ENCODE results near the gene MICA.
"Not testable (repeated sequence)": the region's sequence is repeated elsewhere in the genome, so short reads cannot be mapped to it uniquely, and the experiment has no call there.

Gene MICA

DNA sequence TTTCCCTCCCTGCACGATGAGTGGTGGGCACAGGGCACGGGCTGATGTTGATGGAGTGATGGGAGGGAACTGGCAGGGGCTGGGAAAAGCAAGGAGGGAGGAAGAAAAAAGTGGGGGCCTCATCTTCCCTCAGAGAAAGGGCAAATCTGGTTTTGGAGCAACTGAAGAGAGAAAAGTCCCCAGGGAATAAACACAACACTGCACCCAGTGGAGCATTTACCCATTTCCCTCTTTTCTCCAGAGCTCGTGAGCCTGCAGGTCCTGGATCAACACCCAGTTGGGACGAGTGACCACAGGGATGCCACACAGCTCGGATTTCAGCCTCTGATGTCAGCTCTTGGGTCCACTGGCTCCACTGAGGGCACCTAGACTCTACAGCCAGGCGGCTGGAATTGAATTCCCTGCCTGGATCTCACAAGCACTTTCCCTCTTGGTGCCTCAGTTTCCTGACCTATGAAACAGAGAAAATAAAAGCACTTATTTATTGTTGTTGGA is 11.4 kb downstream of the MICA start:
- DNase-seq = no peak

DNA sequence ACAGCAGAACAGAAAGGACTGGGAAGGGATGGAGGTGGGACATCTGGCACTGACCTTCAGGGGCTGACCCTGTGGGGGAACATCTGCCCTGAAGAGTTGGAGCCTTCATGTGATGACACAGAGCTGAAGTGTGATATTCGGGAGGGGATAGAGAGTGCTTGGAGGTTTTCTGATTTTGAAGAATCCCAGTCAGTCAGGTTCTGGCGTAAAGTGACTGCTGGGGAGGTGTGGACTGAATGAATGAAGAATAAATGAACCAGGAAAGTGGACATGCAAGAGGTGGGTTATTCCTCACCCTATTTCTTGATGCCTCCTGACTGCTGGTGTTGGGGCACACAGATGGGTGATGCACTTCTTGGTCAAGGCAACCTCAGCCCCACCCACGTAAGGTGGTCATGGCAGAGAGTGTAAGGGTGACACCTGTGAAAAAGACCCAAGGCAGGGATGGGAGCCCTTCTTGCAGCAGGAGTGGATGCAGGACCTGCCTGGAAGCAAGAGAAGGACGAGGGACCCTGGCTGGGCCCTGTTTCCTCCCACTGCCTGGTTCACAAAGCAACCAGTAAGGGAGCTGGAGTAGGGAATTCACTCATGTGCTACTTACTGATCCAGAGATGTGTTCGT is 13.1 kb downstream of the MICA start:
- no peak for DNase-seq

DNA sequence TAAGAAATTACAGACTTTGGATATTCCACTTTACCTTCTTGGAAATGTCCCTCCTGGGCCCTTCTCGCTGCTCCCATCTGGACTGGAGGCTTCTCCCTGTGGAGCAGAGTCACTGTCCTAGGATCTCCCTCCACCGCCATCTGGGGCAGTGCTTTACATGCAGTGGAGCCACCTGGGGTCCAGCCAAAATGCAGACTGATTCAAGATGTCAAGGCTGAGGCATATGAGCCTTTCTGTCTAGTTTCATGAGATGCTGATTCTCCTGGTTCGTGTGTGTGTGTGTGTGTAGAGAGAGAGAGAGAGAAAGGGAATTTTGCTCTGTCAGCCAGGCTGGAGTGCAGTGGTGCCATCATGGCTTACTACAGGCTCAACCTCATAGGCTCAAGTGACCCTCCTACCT is 14.9 kb downstream of the MICA start:
- no peak for DNase-seq

DNA sequence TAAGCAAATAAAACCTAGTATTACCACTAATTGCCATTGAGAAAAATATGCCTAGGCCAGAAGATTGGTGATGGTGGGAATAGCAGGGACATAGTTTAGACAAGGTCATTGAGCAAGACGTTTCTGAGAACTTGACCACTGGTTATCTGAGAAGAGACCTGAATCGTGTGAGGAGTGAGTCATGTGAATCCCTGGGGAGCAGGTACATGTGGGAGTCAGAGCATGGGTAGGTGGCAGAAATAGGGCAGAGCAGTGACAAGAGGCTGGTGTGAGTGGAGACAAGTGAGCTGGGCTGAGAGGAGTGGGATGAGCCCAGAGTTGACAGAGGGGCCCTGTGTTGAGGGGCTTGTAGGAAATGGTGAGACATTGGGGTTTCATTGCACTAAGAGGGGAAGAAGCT is 16.4 kb downstream of the MICA start:
- DNase-seq = no peak

DNA sequence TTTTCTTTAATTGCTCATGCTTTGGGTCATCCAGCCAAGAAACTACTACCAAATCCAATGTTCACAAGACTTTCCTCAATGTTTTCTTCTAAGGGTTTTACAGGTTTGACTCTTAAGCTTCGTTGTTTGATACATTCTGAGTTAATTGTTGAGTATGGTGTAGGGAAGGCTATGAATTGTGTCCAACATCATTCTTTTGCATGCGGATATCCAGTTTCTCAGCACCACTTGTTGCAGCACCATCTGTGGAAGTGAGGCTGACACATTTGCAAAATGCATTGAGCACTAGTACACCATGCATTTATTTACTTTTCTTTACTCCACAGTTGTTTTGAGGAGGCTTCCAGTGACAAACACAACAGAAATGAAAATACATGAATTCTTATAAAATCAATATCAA is 17.2 kb downstream of the MICA start:
- DNase-seq = no peak

DNA sequence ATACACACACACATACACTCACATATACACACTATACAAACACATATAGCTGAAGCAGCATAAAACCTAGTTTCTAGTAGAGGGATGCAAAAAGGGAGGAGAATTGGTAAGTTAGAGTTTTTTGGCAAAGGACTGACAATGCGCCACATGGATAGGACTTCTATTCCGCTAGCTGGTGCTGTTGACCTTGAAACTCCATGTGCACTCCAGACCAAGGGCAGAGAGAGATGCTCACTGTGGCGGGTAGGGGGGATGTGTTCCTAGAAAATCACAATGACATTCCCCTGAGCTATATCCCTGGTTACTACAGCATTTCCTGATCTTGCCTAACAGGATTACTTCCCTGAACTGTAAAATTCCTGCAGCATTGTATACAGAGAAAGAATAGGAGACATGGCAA is 19.2 kb downstream of the MICA start:
- no peak for DNase-seq

DNA sequence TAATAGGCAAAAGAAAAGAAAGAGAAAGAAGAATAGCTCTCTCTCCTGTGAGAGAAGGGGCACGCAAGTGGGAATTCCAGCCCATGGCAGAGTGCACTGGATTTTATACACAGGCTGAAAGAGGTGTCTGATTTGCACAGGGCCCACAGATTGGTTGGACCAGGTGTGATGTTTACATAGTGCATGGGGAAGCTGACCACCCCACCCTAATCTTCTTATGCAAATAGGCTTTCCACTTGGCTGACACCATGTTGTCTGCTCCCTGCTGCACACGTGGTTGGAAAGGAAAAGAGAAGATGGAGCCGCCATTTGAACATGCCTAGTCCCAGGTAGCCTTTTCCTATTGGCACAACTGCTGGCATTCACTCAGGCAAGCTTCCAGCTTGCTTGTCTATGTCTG is 20.2 kb downstream of the MICA start:
- DNase-seq = no peak

DNA sequence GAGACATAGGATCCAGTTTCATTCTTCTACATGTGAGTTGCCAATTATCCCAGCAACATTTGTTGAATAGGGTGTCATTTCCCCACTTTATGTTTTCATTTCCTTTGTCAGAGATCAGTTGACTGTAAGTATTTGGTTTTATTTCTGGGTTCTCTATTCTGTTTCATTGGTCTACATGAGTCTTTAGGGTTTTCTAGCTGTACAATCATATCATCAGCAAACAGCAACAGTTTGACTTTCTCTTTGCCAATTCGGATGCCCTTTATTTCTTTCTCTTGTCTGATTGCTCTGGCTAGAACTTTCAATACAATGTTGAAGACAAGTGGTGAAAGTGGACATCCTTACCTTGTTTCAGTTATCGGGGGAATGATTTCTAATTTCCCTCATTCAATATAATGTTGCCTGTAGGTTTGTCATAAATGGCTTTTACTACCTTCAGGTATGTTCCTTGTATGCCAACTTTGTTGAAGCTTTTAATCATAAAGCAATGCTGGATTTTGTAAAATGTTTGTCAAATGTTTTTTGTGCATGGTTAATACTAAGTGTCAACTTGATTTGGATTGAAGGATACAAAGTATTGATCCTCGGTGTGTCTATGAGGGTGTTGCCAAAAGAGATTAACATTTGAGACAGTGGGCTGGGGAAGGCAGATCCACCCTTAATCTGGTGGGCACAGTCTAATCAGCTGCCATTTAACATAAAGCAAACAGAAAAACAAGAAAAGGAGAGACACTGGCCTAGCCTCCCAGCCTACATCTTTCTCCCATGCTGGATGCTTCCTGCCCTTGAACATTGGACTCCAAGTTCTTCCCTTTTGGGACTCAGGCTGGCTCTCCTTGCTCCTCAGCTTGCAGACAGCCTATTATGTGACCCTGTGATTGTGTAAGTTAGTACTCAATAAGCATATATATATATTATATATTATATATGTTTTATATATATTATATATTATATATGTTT is 23.3 kb downstream of the MICA start:
- no peak for DNase-seq

DNA sequence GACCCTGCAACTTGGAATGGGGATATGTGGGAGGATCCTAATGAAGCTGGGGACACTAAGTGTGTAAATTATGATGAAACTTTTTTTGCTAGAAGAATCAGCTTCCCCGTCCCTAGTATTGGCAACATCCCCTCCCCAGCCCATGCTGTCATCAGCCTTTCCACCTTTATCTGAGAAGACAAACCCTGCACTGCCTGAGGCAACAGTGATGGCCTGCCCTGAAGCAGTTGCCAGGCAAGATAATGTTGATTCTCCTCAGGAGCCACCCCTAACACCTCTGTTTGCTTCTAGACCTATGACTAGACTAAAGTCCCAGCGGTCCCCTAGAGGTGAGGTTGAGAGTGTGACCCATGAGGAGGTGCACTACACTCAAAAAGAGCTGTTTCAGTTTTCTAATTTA is 27.1 kb downstream of the MICA start:
- DNase-seq = no peak

DNA sequence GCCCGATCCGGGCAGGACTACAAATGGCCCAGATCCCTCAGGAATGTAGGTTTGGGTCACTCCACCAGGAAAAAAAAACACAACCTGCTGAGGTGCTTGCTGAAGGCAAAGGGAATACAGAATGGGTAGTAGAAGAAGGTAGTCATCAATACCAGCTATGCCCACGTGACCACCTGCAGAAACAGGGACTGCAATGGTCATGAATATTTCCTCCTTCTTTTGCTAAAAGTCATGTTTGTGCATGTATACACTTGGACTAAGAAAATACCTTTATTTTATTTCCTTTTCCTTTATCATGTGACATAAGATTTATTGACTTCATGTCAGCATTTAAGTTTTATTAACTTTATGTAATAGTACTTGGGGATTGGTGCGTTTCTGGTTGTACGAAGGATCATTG is 31.7 kb downstream of the MICA start:
- DNase-seq = not testable (repeated sequence)

DNA sequence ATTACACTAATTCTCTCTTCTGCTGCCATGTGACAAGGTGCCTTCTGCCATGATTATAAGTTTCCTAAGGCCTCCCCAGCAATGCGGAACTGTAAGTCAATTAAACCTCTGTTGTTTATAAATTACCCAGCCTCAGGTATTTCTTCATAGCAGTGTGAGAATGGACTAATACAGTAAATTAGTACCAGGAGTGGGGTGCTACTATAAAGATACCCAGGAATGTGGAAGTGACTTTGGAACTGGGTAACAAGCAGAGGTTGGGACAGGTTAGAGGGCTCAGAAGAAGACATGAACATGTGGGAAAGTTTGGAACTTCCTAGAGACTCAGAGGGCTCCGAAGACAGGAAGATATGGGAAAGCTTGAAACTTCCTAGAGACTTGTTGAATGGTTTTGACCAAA is 34.8 kb downstream of the MICA start:
- DNase-seq = no peak

DNA sequence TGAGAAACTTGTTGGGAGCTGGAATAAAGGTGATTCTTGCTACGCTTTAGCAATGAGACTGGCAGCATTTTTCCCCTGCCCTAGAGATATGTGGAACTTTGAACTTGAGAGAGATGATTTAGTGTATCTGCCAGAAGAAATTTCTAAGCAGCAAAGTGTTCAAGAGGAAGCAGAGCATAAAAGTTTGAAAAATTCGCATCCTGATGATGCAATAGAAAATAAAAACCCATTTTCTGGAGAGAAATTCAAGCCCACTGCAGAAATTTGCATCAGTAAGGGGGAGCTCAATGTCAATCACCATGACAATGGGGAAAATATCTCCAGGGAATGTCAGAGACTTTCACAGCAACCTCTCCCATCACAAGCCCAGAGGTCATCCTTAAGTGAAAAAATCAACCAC is 35.3 kb downstream of the MICA start:
- no peak for DNase-seq

DNA sequence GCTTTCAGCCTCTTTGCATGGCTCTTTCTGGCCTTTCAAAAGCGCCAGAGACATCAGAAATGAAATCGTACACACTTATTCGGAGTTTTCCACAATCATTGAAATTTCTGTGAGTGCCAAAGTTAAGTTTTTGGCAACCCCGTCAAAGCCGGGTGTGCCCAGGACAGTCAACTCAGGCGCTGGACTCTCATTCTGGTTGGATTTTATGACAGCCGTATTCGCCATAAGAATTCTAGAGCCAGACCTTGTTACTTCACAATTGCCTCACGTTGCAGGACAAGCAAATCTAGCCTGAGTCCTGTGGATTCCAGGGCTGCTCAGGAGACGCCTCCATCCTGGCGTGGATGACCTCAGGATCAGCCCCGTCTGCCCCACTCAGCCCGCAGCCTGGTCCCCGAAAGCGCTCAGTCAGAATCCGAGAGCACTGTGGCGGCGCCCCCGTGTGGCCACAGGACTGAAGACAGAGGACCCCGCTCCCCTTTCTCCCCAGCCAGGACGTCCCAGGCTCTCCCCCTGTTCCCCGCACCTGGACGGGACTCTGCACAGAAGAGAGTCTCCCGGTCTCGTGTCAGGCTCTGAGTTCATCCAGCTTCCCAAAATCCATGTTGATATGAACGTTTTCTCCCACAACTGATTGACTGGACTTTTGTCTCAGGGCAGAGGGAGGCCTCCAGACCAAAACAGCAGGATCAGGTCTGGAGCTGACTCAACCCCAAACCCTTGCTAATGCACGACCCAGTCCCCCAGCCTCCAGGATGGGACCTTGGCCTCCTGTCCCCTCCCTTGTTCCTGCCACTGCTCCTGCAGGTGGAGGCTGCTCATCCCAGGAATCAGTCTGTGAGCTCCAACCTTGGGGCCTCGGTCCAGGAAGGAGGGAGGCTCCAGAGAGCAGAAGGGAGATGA is 38.2 kb downstream of the MICA start:
- no peak for DNase-seq

DNA sequence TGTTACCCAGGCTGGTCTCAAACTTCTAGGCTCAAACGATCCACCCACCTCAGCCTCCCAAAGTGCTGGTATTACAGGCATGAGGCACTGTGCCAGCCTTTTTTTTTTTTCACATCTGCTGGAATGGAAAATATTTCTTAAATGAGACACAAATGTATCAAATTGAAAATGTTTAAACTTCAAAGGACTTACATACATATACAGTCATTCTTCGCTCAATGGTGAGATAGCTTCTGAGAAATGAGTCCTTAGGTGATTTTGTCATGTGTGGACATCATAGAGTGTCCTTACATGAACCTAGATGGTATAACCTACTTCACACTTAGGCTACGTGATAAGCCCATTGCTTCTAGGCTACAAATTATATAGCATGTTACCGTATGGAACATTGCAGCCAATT is 43.1 kb downstream of the MICA start:
- DNase-seq = no peak

DNA sequence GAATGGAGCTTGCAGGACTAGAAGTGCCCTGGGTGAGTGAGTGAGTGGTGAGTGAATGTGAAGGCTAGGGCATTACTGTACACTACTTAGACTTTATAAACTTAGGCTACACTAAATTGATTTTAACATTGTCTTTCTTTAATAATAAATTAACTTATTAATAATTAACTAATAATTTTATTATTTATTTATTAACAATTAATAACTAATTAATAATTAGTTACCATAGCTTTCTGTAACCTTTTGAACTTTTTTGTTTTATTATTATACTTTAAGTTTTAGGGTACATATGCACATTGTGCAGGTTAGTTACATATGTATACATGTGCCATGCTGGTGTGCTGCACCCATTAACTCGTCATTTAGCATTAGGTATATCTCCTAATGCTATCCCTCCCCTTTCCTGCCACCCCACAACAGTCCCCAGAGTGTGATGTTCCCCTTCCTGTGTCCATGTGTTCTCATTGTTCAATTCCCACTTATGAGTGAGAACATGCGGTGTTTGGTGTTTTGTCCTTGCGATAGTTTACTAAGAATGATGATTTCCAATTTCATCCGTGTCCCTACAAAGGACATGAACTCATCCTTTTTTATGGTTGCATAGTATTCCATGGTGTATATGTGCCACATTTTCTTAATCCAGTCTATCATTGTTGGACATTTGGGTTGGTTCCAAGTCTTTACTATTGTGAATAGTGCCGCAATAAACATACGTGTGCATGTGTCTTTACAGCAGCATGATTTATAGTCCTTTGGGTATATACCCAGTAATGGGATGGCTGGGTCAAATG is 43.8 kb downstream of the MICA start:
- DNase-seq = not testable (repeated sequence)

DNA sequence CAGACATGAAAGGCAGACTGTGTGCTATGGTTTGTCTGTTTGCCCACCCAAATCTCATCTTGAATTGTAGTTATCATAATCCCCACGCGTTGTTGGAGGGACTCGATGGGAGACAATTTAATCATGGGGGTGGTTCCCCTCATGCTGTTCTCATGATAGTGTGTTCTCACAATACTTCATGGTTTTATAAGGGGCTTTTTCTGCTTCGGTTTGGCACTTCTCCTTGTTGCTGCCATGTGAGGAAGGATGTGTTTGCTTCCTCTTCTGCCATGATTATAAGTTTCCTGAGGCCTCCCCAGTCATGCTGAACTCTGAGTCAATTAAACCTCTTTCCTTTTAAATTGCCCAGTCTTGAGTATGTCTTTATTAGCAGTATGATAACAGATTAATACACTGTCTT is 47.4 kb downstream of the MICA start:
- no peak for DNase-seq

DNA sequence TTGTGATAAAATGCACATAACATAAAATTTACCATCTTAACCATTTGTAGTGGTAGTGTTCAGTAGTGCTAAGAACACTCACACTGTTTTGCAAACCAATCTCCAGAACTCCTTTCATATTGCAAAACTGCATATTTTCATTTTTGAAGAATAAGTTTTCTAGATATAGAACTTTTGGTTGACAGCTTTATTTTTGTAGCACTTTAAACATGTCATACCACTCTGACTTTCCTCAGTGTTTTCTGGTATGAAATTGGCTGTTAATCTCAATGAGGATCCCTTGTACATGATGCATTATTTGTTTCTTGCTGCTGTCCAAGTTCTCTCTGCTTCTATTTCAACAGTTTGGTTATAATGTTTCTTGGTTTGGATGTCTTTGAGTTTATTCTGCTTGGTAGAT is 49.5 kb downstream of the MICA start:
- DNase-seq = no peak

DNA sequence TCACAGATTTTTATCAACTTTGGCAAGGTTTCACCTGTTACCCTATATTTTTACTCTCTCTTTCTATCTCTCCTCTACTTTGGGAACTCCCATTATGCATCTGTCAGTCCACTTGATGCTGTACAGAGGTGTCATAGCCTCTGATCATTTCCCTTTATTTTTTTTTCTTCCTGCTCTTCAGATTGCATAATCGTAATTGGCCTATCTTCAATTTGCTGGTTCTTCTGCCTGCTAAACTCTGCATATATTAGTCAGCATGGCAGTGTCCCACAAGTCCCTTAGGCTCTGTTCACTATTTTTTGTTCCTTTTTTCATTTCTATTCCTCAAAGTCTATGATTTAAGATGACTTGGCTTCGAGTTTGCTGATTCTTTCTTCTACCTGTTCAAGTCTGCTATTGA is 49.9 kb downstream of the MICA start:
- no peak for DNase-seq

DNA sequence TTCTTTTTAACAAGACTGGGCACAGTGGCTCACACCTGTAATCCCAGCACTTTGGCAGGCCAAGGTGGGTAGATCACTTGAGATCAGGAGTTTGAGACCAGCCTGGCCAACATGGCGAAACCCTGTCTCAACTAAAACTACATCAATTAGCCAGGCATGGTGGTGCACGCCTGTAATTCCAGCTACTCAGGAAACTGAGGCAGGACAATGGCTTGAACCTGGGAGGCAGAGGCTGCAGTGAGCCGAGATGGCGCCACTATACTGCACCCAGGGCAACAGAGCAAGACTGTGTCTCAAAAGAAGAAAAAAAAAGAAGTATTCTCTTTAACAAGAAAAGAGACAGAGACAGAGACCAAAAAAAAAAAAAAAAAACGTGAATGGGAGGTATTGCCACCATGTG is 56.5 kb downstream of the MICA start:
- not testable (repeated sequence) for DNase-seq

DNA sequence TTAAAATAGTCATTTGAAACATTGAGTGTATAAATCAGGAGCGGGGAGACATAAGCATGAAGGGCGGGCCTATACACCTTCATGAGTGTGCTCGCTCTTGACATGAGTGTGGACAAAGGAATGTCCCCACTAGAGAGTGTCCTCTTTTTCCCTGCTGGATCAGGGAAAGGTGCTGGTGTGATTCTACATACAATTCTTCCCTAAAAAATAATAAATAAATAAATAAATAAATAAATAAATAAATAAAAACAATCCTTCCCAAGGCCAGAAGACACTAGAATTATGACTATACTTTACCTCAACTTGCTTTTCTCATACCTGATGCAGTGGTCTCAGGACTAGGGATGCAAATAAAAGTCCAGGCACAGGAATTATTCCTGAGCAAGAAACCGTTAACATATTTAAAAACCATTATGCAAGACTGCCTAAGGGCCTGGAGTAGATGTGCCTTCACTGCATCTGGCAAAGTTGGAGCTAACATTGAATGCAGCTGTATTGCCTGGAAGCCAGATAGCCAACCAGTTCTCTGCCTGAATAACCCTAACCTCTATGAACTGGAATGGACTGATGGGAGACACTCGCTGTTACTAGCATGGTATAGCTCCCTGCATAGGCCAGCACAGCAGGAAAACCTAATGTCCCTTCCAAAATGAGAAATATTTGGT is 57.1 kb downstream of the MICA start:
- no peak for DNase-seq

DNA sequence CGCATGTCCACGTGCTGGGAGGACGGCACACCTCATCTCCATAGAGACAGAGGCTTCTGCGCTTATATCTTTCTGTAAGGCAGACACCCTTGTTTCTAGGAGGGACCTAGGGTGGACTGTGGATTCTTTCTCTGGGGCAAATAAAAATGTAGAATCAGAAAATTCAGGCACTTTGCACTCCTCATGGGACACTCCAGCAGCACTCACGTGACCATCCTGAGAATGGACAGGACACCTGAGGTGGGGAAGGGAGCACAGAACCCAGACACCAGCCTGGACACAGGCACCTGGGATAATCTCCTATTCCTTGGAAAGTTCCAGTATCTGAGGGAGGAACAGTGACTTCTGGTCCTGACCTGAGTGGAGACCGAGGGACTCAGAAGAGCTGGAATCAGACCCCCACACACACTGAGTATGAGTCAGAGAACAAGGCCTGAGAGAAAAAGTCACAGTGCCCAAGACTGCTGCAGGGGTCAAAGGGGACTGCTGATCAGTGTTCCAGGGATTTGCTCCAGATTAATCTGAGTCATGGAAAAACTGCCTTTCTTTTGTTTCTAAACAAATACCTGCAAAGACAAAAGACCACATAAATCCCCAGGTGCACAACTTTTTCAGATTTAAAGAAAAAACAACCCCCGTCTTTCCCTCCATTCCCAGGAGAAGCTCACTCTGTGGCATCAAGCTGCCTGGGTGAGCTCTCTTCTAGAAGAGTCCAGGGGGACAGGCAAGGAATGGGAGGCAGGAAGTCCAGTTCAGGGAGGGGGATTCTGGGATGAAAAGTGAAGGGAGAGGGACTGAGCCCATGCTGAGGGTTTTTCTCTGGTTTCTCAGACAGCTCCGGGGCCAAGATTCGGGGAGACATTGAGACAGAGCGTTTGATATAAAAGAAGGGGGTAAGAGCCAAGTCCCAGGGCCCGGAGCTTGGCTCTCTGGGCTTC is 58.9 kb downstream of the MICA start:
- no peak for DNase-seq

Data from DMS153 (cell line).